K562 (cell line): Measurements from ENCODE around the gene CLSTN2. TPM values are rescaled to one million over a fixed set of nuclear protein-coding genes. Genes with fewer than 3 reads are reported as not detected.

Source experiments
- ATAC-seq: fragments of 200-7000 bp; cut with Tn5 transposase; 3 replicates; pipeline ENCODE4 v1.9.1; 2020; ENCODE audit warnings: moderate library complexity
- BruUV-seq: library from RNA; stranded (reverse); fragments of 400-500 nt; replicated peaks from 2 replicates; lab custom pipeline; 2021; lab: Mats Ljungman, UMichigan
- CTCF ChIA-PET: fragments of 300-600 bp; formaldehyde crosslinking; extraction: SDS; loops from one replicate; lab custom pipeline; 2021; ENCODE audit warnings: low intra/inter-chr PET ratio; lab: Yijun Ruan, JAX
- POLR2A ChIA-PET: fragments of 300-600, 350-650 bp; sonication (Branson Sonifier 250); formaldehyde crosslinking; extraction: SDS; loops from one replicate; lab custom pipeline; 2021; ENCODE audit warnings: antibody characterized with exemption, inconsistent platforms; lab: Yijun Ruan, JAX
- DNase-seq, 4 experiments: peaks; one replicate each; pipeline versions ENCODE4 v3.0.0 to v3.0.0-alpha.2; 2011 to 2018; ENCODE audit warnings: low spot score in 3 of 4, mixed read lengths in 3 of 4; ENCODE audit errors: extremely low read depth in 1 of 4
- FAIRE-seq: peaks from 2 replicates; lab custom pipeline; 2011; peaks lifted over from hg19 to GRCh38; lab: Jason Lieb, UNC
- H2AFZ ChIP-seq: 2 replicates; pipeline ENCODE4 v1.6.0; 2011; ENCODE audit warnings: low read depth, low read length, control low read depth, inconsistent platforms
- H3K27ac ChIP-seq: fragments of 200-600 bp; 3 replicates; pipeline ENCODE4 v1.8.0; 2011; ENCODE audit warnings: low read depth, mild to moderate bottlenecking, control low read depth, inconsistent platforms, low read length, moderate library complexity, mixed read lengths; ENCODE audit errors: extremely low read depth
- H3K27me3 ChIP-seq, 2 experiments: fragments of 300-600 bp in 1 of 2; 2 replicates in 1 of 2; 3 replicates in 1 of 2; pipeline versions ENCODE4 v1.6.0 to v1.8.0; 2011; ENCODE audit warnings: inconsistent platforms in 2 of 2, low read length in 2 of 2, mild to moderate bottlenecking in 1 of 2, mixed read lengths in 1 of 2, moderate library complexity in 1 of 2; ENCODE audit not compliant: control insufficient read depth in 2 of 2, insufficient read depth in 2 of 2
- H3K36me3 ChIP-seq: fragments of 300-600 bp; 3 replicates; pipeline ENCODE4 v1.8.0; 2011; ENCODE audit warnings: mild to moderate bottlenecking, low read length, inconsistent platforms; ENCODE audit not compliant: control insufficient read depth, insufficient read depth
- H3K4me1 ChIP-seq, 2 experiments: fragments of 200-600 bp in 1 of 2; replicated peaks in 1 of 2; 2 replicates in 1 of 2; 3 replicates in 1 of 2; pipeline versions ENCODE4 v1.5.1 to v1.8.0; 2011; ENCODE audit warnings: inconsistent platforms in 2 of 2, low read length in 2 of 2, mild to moderate bottlenecking in 1 of 2, mixed read lengths in 1 of 2, moderate library complexity in 1 of 2; ENCODE audit not compliant: control insufficient read depth in 2 of 2, insufficient read depth in 2 of 2
- H3K4me2 ChIP-seq: 2 replicates; pipeline ENCODE4 v1.6.1; 2011; ENCODE audit warnings: low read length, control low read depth, inconsistent platforms, mixed read lengths; ENCODE audit not compliant: insufficient read depth
- H3K4me3 ChIP-seq: fragments of 200-600 bp; sonication (generic), shearing (Covaris generic); 2 replicates; pipeline ENCODE4 v1.5.1; 2016; ENCODE audit warnings: control low read depth, inconsistent platforms
- H3K79me2 ChIP-seq: fragments of 200-600 bp; 3 replicates; pipeline ENCODE4 v1.8.0; 2011; ENCODE audit warnings: low read length, inconsistent platforms; ENCODE audit not compliant: control insufficient read depth, insufficient read depth
- H3K9ac ChIP-seq, 2 experiments: 2 replicates each; pipeline versions ENCODE4 v1.6.0 to v1.6.1; 2011; ENCODE audit warnings: low read depth in 2 of 2, low read length in 2 of 2, control low read depth in 1 of 2, inconsistent platforms in 1 of 2, mild to moderate bottlenecking in 1 of 2, mixed read lengths in 1 of 2; ENCODE audit not compliant: insufficient read depth in 1 of 2
- H3K9me1 ChIP-seq: one replicate; pipeline ENCODE4 v1.6.0; 2011; ENCODE audit warnings: inconsistent platforms, mild to moderate bottlenecking, low read length, moderate library complexity; ENCODE audit not compliant: control insufficient read depth, insufficient read depth
- H3K9me3 ChIP-seq: replicated peaks from 2 replicates; pipeline ENCODE4 v1.5.1; 2011; ENCODE audit warnings: low read depth, low read length, inconsistent platforms; ENCODE audit not compliant: control insufficient read depth, insufficient read depth
- H4K20me1 ChIP-seq: replicated peaks from 2 replicates; pipeline ENCODE4 v1.6.1; 2011; ENCODE audit warnings: low read length, inconsistent platforms, mixed read lengths; ENCODE audit not compliant: control insufficient read depth, insufficient read depth
- CLOCK ChIP-seq: fragments of 250-450 bp; sonication (Bioruptor Pico); IDR thresholded peaks from 2 replicates; pipeline ENCODE4 v1.4.0; 2020; ENCODE audit warnings: mild to moderate bottlenecking, moderate library complexity, borderline replicate concordance
- SRSF3 ChIP-seq: fragments of 200-400 bp; formaldehyde crosslinking; IDR thresholded peaks from 2 replicates; pipeline ENCODE4 v1.6.1; 2016; ENCODE audit warnings: mild to moderate bottlenecking, low read length, moderate library complexity; ENCODE audit not compliant: insufficient read depth
- ZNF41 ChIP-seq: fragments of 250-450 bp; sonication (Bioruptor Pico); conservative IDR thresholded peaks from 2 replicates; pipeline ENCODE4 v1.4.0; 2020; ENCODE audit warnings: mild to moderate bottlenecking
- WGBS: fragments of 100-300 bp; shearing (Covaris generic); methylation state at CpG from one replicate; pipeline ENCODE4 v1.1.6; 2016; ENCODE audit warnings: low coverage, mixed read lengths; ENCODE audit not compliant: insufficient coverage; ENCODE audit errors: missing lambda C conversion rate; 5-methylcytosine and 5-hydroxymethylcytosine counted together
- in situ Hi-C: fragments of 300-500 bp; cut with MboI; formaldehyde crosslinking; loops from 4 replicates; pipeline ENCODE4 v1.15.0; 2018; ENCODE audit warnings: inconsistent platforms, mixed read lengths
- intact Hi-C: fragments of 100-400 bp; cut with micrococcal nuclease; formaldehyde crosslinking; loops from 2 replicates; pipeline ENCODE4 v1.14.2; 2022
- polyA plus RNA-seq, 8 experiments: library from polyadenylated mRNA; depleted of rRNA in 4 of 8; stranded (reverse) in 5 of 8; unstranded in 3 of 8; fragments of >200 nt; fragmentation: Nextera tagmentation in 2 of 8; fragmentation: Illumina TruSeq in 1 of 8; extraction: Ambion mirVana in 2 of 8; extraction: Trizol in 1 of 8; gene quantifications; 2 replicates each; pipeline versions ENCODE4 v1.2.1 to v1.2.3, GENCODE V29; 2011 to 2014; ENCODE audit warnings: inconsistent platforms in 1 of 8, missing spikeins in 1 of 8
- total RNA-seq, 7 experiments: library from RNA; depleted of rRNA in 6 of 7; stranded (reverse); fragments of >200 nt in 6 of 7; fragmentation: Illumina TruSeq in 2 of 7; extraction: Trizol in 2 of 7; gene quantifications; 2 replicates each; pipeline versions ENCODE4 v1.2.1 to v1.2.3, GENCODE V29; 2011 to 2021; ENCODE audit warnings: low replicate concordance in 1 of 7

CLSTN2 gene
- total and polyA plus RNA-seq, 9 of the 15 experiments (the other 6 are each of a cell fraction or from before 2014, with no cell fraction given) = 0.02 to 0.04 (median 0.04) TPM; not detected in 6

GRCh38 chr3:140439527-140439926, 504.5 kb downstream of the CLSTN2 start:
- no peaks in the 10 kb centered on the region for H3K36me3 ChIP-seq
- H3K27ac ChIP-seq = no peak overlapping the region
- DNase-seq = no peak
- 0% methylated on average over 5 of the region's 5 CpGs for WGBS
- no TSS peak for BruUV-seq
- CTCF ChIA-PET = interaction anchor here (0.7 kb wide), 1 partner anchor 1075 kb away, joined by 3 read pairs; no protein-coding TSS in a partner anchor
- in situ Hi-C loops (no loop called here), intact Hi-C loops (no loop called here)
- H3K79me2 ChIP-seq = no peaks in the 10 kb centered on the region
- no peaks in the 10 kb centered on the region for H4K20me1 ChIP-seq
- H3K9ac ChIP-seq = no peak overlapping the region
- H3K4me1 ChIP-seq = no peaks in the 10 kb centered on the region
- TF ChIP-seq CLOCK (CRISPR knock-in tag) (no peak), SRSF3 (no peak), ZNF41 (CRISPR knock-in tag) (no peak)
- FAIRE-seq = no peak
- H2AFZ ChIP-seq = no peak overlapping the region
- ATAC-seq = no peak
- no peaks in the 10 kb centered on the region for H3K9me3 ChIP-seq
- no peak overlapping the region for H3K4me3 ChIP-seq
- H3K4me2 ChIP-seq = no peak overlapping the region
- no peaks in the 10 kb centered on the region for H3K9me1 ChIP-seq
- no peaks in the 10 kb centered on the region for H3K27me3 ChIP-seq
- POLR2A ChIA-PET = no interaction called here
